Neural progenitor cell (in vitro differentiated cells): ENCODE measurements around the gene USP13.

Experiments used
- CTCF ChIP-seq: fragments of 200-600 bp; sonication (generic); IDR thresholded peaks from 2 replicates; pipeline ENCODE4 v1.5.1; 2017; ENCODE audit warnings: antibody characterized with exemption, mild to moderate bottlenecking
- EZH2 ChIP-seq: fragments of 200-600 bp; sonication (generic); IDR thresholded peaks from 2 replicates; pipeline ENCODE4 v1.6.1; 2017; ENCODE audit warnings: antibody characterized with exemption, mild to moderate bottlenecking, moderate library complexity
- EZH2phosphoT487 ChIP-seq: fragments of 200-600 bp; sonication (generic); IDR thresholded peaks from 2 replicates; pipeline ENCODE4 v1.6.1; 2017; ENCODE audit warnings: antibody characterized with exemption

- TF ChIP-seq CTCF = no peak
- no peak for TF ChIP-seq EZH2phosphoT487
- no peak for TF ChIP-seq EZH2
Observed at GRCh38 chr3:179735321-179735720, 82.5 kb downstream of the USP13 start.
